T-helper 17 cell (primary cell): Measurements from ENCODE around the gene SYNE3. TPM values are rescaled to one million over a fixed set of nuclear protein-coding genes. Genes with fewer than 3 reads are reported as not detected.

ENCODE experiments used
- ATAC-seq: fragments of 150-1000 bp; cut with Tn5 transposase; 2 replicates; pipeline ENCODE4 v1.10.0; 2021; ENCODE audit warnings: mild to moderate bottlenecking, moderate library complexity
- DNase-seq, 3 donors: peaks; one replicate each; pipeline versions ENCODE4 v3.0.0 to v3.0.0-alpha.2; 2020 to 2021
- H3K9me3 ChIP-seq: one replicate; pipeline ENCODE4 v1.7.0; 2013; ENCODE audit warnings: low read length, mild to moderate bottlenecking; ENCODE audit not compliant: control insufficient read depth, poor library complexity, severe bottlenecking
- H3K27ac Mint-ChIP-seq: one replicate; pipeline ENCODE4 v1.8.0; 2022; ENCODE audit warnings: mild to moderate bottlenecking, moderate library complexity, mixed read lengths
- H3K27me3 Mint-ChIP-seq: one replicate; pipeline ENCODE4 v1.8.0; 2022; ENCODE audit warnings: mixed read lengths
- H3K36me3 Mint-ChIP-seq: one replicate; pipeline ENCODE4 v1.8.0; 2022; ENCODE audit warnings: low read depth, mixed read lengths
- H3K4me1 Mint-ChIP-seq: one replicate; pipeline ENCODE4 v1.8.0; 2022; ENCODE audit warnings: mild to moderate bottlenecking, mixed read lengths
- H3K4me3 Mint-ChIP-seq: one replicate; pipeline ENCODE4 v1.8.0; 2022; ENCODE audit warnings: mild to moderate bottlenecking, moderate library complexity, mixed read lengths
- total RNA-seq, 4 donors: library from RNA in 2 of 4; stranded (reverse) in 2 of 4; gene quantifications; one replicate each; pipeline ENCODE4 v1.2.3 and lab custom pipeline; 2022 to 2026

Gene SYNE3
- total RNA-seq, 2 donors from 2014 or later: 59.6 to 64.8 TPM

- Mint-ChIP-seq H3K27ac (no peak overlapping the region), H3K27me3 (no peaks in the 10 kb centered on the region), H3K36me3 (no peaks in the 10 kb centered on the region), H3K4me3 (no peak overlapping the region), H3K4me1 (peaks cover 2% of the 10 kb centered on the region)
- H3K9me3 ChIP-seq: no peaks in the 10 kb centered on the region
- DNase-seq (no peak), ATAC-seq (no peak)
Measured at GRCh38 chr14:95548328-95548929, 32.0 kb upstream of the SYNE3 start.

- Mint-ChIP-seq H3K36me3 (no peaks in the 10 kb centered on the region), H3K4me3 (no peak overlapping the region), H3K27ac (no peak overlapping the region), H3K27me3 (no peaks in the 10 kb centered on the region), H3K4me1 (peaks cover 2% of the 10 kb centered on the region)
- ATAC-seq (no peak), DNase-seq (no peak)
- no peaks in the 10 kb centered on the region for H3K9me3 ChIP-seq
Measured at GRCh38 chr14:95547626-95548327, 31.3 kb upstream of the SYNE3 start.

GRCh38 chr14:95547272-95547625 lies 30.8 kb upstream of the SYNE3 start:
- H3K9me3 ChIP-seq: no peaks in the 10 kb centered on the region
- ATAC-seq (no peak), DNase-seq (no peak)
- H3K36me3 Mint-ChIP-seq: no peaks in the 10 kb centered on the region
- H3K27ac Mint-ChIP-seq: no peak overlapping the region
- H3K27me3 Mint-ChIP-seq: no peaks in the 10 kb centered on the region
- H3K4me1 Mint-ChIP-seq: peaks cover 2% of the 10 kb centered on the region
- H3K4me3 Mint-ChIP-seq: no peak overlapping the region

- no peak overlapping the region for H3K27ac Mint-ChIP-seq
- H3K36me3 Mint-ChIP-seq: no peaks in the 10 kb centered on the region
- DNase-seq (no peak), ATAC-seq (no peak)
- H3K4me1 Mint-ChIP-seq: peaks cover 2% of the 10 kb centered on the region
- H3K4me3 Mint-ChIP-seq: no peak overlapping the region
- H3K27me3 Mint-ChIP-seq: no peaks in the 10 kb centered on the region
- H3K9me3 ChIP-seq: no peaks in the 10 kb centered on the region
Measured at GRCh38 chr14:95545515-95546168, 29.2 kb upstream of the SYNE3 start.

- H3K4me3 Mint-ChIP-seq: no peak overlapping the region
- H3K27me3 Mint-ChIP-seq: no peaks in the 10 kb centered on the region
- no peaks in the 10 kb centered on the region for H3K36me3 Mint-ChIP-seq
- no peaks in the 10 kb centered on the region for H3K9me3 ChIP-seq
- ATAC-seq (no peak), DNase-seq (no peak)
- H3K27ac Mint-ChIP-seq: no peak overlapping the region
- H3K4me1 Mint-ChIP-seq: peaks cover 2% of the 10 kb centered on the region
Measured at GRCh38 chr14:95544588-95544987, 28.1 kb upstream of the SYNE3 start.

GRCh38 chr14:95543021-95543420 lies 26.6 kb upstream of the SYNE3 start:
- ATAC-seq (no peak), DNase-seq (no peak)
- no peaks in the 10 kb centered on the region for H3K9me3 ChIP-seq
- H3K27me3 Mint-ChIP-seq: no peaks in the 10 kb centered on the region
- H3K4me3 Mint-ChIP-seq: no peak overlapping the region
- H3K4me1 Mint-ChIP-seq: peaks cover 9% of the 10 kb centered on the region
- no peaks in the 10 kb centered on the region for H3K36me3 Mint-ChIP-seq
- H3K27ac Mint-ChIP-seq: no peak overlapping the region

GRCh38 chr14:95541932-95542930 lies 25.8 kb upstream of the SYNE3 start:
- no peak for ATAC-seq
- Mint-ChIP-seq H3K27ac (peak overlapping the region; percentile 16), H3K4me1 (peaks cover 14% of the 10 kb centered on the region), H3K27me3 (no peaks in the 10 kb centered on the region), H3K36me3 (no peaks in the 10 kb centered on the region), H3K4me3 (no peak overlapping the region)
- H3K9me3 ChIP-seq: no peaks in the 10 kb centered on the region
- DNase-seq: no peak

GRCh38 chr14:95541346-95541745 lies 24.9 kb upstream of the SYNE3 start:
- Mint-ChIP-seq H3K4me1 (peaks cover 15% of the 10 kb centered on the region), H3K27me3 (no peaks in the 10 kb centered on the region), H3K36me3 (no peaks in the 10 kb centered on the region), H3K4me3 (no peak overlapping the region), H3K27ac (peak overlapping the region; percentile 73)
- DNase-seq (no peak), ATAC-seq (no peak)
- no peaks in the 10 kb centered on the region for H3K9me3 ChIP-seq

- H3K9me3 ChIP-seq: no peaks in the 10 kb centered on the region
- peak overlapping the region; percentile 73 for H3K27ac Mint-ChIP-seq
- ATAC-seq: no peak
- H3K4me3 Mint-ChIP-seq: no peak overlapping the region
- no peak for DNase-seq
- H3K4me1 Mint-ChIP-seq: peaks cover 23% of the 10 kb centered on the region
- no peaks in the 10 kb centered on the region for H3K36me3 Mint-ChIP-seq
- H3K27me3 Mint-ChIP-seq: no peaks in the 10 kb centered on the region
Measured at GRCh38 chr14:95540236-95540855, 23.9 kb upstream of the SYNE3 start.

- peaks cover 29% of the 10 kb centered on the region for H3K4me1 Mint-ChIP-seq
Measured at GRCh38 chr14:95538801-95539509, 22.5 kb upstream of the SYNE3 start.

GRCh38 chr14:95537298-95538089 lies 21.0 kb upstream of the SYNE3 start:
- Mint-ChIP-seq H3K27ac (no peak overlapping the region), H3K4me1 (peaks cover 40% of the 10 kb centered on the region)
- ATAC-seq: no peak

More at GRCh38 chr14:95538801-95539509, 22.5 kb upstream of the SYNE3 start:
- H3K27ac Mint-ChIP-seq: no peak overlapping the region
- ATAC-seq (no peak), DNase-seq (no peak)
- no peaks in the 10 kb centered on the region for H3K27me3 Mint-ChIP-seq
- no peak overlapping the region for H3K4me3 Mint-ChIP-seq
- H3K9me3 ChIP-seq: no peaks in the 10 kb centered on the region
- no peaks in the 10 kb centered on the region for H3K36me3 Mint-ChIP-seq

More at GRCh38 chr14:95537298-95538089, 21.0 kb upstream of the SYNE3 start:
- H3K27me3 Mint-ChIP-seq: no peaks in the 10 kb centered on the region
- no peak overlapping the region for H3K4me3 Mint-ChIP-seq
- no peak for DNase-seq
- H3K9me3 ChIP-seq: no peaks in the 10 kb centered on the region
- H3K36me3 Mint-ChIP-seq: no peaks in the 10 kb centered on the region
